ENCODE data around the gene HERC4.

DNA sequence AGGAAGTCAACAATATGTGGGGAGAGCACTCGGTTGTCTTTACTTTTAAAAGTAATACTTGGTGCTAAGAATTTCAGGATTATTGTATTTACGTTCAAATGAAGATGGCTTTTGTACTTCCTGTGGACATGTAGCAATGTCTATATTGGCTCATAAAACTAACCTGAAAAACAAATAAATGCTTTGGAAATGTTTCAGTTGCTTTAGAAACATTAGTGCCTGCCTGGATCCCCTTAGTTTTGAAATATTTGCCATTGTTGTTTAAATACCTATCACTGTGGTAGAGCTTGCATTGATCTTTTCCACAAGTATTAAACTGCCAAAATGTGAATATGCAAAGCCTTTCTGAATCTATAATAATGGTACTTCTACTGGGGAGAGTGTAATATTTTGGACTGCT, 157.9 kb downstream of the HERC4 start:
- TF ChIP-seq POLR2AphosphoS5 (IDR thresholded peaks at IDR 0.05), result no peak
- TF ChIP-seq, protein P1, sequence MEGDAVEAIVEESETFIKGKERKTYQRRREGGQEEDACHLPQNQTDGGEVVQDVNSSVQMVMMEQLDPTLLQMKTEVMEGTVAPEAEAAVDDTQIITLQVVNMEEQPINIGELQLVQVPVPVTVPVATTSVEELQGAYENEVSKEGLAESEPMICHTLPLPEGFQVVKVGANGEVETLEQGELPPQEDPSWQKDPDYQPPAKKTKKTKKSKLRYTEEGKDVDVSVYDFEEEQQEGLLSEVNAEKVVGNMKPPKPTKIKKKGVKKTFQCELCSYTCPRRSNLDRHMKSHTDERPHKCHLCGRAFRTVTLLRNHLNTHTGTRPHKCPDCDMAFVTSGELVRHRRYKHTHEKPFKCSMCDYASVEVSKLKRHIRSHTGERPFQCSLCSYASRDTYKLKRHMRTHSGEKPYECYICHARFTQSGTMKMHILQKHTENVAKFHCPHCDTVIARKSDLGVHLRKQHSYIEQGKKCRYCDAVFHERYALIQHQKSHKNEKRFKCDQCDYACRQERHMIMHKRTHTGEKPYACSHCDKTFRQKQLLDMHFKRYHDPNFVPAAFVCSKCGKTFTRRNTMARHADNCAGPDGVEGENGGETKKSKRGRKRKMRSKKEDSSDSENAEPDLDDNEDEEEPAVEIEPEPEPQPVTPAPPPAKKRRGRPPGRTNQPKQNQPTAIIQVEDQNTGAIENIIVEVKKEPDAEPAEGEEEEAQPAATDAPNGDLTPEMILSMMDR (IDR thresholded peaks at IDR 0.05), result no peak

Measured in breast epithelium (tissue), 3 donors.